Testis (tissue), 3 donors: ENCODE results near the gene GPR108. TPM values are rescaled to one million over a fixed set of nuclear protein-coding genes. Genes with fewer than 3 reads are reported as not detected.

Experiments
- DNase-seq: peaks from one replicate; pipeline ENCODE4 v3.0.0-alpha.2; 2019
- H3K27ac ChIP-seq, 2 donors: fragments of 200-600 bp; sonication (generic); one replicate each; pipeline ENCODE4 v1.5.1; 2019
- H3K27me3 ChIP-seq: fragments of 200-600 bp; sonication (generic); one replicate; pipeline ENCODE4 v1.5.1; 2019
- H3K36me3 ChIP-seq: fragments of 200-600 bp; sonication (generic); one replicate; pipeline ENCODE4 v1.5.1; 2017; ENCODE audit warnings: low read depth; ENCODE audit errors: missing control alignments
- H3K4me1 ChIP-seq: fragments of 200-600 bp; sonication (generic); one replicate; pipeline ENCODE4 v1.5.1; 2019
- H3K4me3 ChIP-seq, 2 donors: fragments of 200-600 bp; sonication (generic); one replicate each; pipeline ENCODE4 v1.5.1; 2017 to 2019
- H3K9me3 ChIP-seq: fragments of 200-600 bp; sonication (generic); one replicate; pipeline ENCODE4 v1.5.1; 2017
- CTCF ChIP-seq, 3 experiments: fragments of 450-650 bp in 2 of 3; fragments of 200-600 bp in 1 of 3; sonication (generic) in 1 of 3; IDR thresholded peaks; one replicate each; pipeline ENCODE4 v1.5.1; 2016 to 2019; ENCODE audit warnings: antibody characterized with exemption in 3 of 3, mild to moderate bottlenecking in 2 of 3, moderate library complexity in 1 of 3
- POLR2A ChIP-seq: fragments of 450-650 bp; IDR thresholded peaks from one replicate; pipeline ENCODE4 v1.6.1; 2017; ENCODE audit warnings: antibody characterized with exemption, mild to moderate bottlenecking, moderate library complexity
- WGBS, 2 donors: methylation state at CpG; one replicate each; pipeline ENCODE4 v1.1.5; 2018; 5-methylcytosine and 5-hydroxymethylcytosine counted together
- intact Hi-C: fragments of 100-400 bp; cut with DNase I; formaldehyde crosslinking; loops from one replicate; pipeline ENCODE4 v1.15.1; 2023; ENCODE audit warnings: low total_unique reads
- polyA plus RNA-seq: library from polyadenylated mRNA; stranded (reverse); fragments of 350-450 nt; fragmentation: Illumina TruSeq; extraction: RNeasy Lipid Tissue Mini Kit (QIAGEN cat#74804); gene quantifications from one replicate; pipeline ENCODE4 v1.2.3, GENCODE V29; 2014; ENCODE audit warnings: low read depth, low replicate concordance; ENCODE audit not compliant: insufficient read depth
- total RNA-seq, 2 donors: library from RNA; depleted of rRNA; stranded (reverse); fragments of >200 nt; gene quantifications; one replicate each; pipeline ENCODE4 v1.2.3, GENCODE V29; 2016

Gene GPR108
- total and polyA plus RNA-seq, 3 donors from 2014 or later, result 61.8 to 105 (median 87.1) TPM

DNA sequence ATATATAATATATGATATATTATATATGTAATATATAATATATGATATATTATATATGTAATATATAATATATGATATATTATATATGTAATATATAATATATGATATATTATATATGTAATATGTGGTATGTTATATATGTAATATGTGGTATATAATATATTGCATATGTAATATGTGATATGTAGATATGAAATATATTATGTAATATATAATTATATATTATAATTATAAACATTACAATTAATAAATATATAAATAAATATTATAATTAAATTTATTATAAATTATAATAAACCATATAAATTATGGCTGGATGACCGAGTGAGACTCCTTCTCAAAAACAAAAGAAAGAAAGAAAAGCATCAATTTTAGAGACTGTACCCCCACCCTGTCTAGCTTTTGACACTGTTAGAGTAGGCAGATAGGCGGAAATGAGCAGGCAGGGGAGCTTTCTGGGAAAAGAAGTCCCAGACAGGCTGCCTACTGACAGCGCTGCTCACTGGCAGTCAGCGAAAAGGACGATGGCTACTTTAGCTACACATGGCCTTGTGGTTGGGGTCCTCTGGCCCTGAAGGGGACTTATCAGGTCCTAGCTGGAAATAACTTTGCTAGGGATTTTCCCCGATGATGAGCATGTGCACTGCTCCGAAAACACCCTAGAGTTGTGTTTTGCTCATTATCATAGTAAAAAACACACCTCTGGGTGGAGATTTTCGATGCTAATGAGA, 36.6 kb downstream of the GPR108 start:
- TF ChIP-seq CTCF (IDR thresholded peaks at IDR 0.05) (no peak), POLR2A (no peak)
- Histone ChIP-seq H3K4me3 (no peak overlapping the region), H3K27ac (no peak overlapping the region), H3K4me1 (no peaks in the 10 kb centered on the region), H3K9me3 (no peaks in the 10 kb centered on the region), H3K27me3 (no peaks in the 10 kb centered on the region), H3K36me3 (no peaks in the 10 kb centered on the region)
- intact Hi-C loops, result no loop called here
- 83 to 87% methylated on average over 8 of the region's 8 CpGs for WGBS, 2 donors
- DNase-seq, result no peak

- Histone ChIP-seq H3K4me3 (no peak overlapping the region), H3K9me3 (no peaks in the 10 kb centered on the region), H3K27ac (no peak overlapping the region), H3K36me3 (no peaks in the 10 kb centered on the region), H3K4me1 (no peaks in the 10 kb centered on the region), H3K27me3 (no peaks in the 10 kb centered on the region)
- DNase-seq, result no peak
- TF ChIP-seq CTCF (IDR thresholded peaks at IDR 0.05), result no peak
- TF ChIP-seq POLR2A, result no peak
- intact Hi-C loops, result no loop called here
Observed at GRCh38 chr19:6699935-6700334, 37.4 kb downstream of the GPR108 start.

DNA sequence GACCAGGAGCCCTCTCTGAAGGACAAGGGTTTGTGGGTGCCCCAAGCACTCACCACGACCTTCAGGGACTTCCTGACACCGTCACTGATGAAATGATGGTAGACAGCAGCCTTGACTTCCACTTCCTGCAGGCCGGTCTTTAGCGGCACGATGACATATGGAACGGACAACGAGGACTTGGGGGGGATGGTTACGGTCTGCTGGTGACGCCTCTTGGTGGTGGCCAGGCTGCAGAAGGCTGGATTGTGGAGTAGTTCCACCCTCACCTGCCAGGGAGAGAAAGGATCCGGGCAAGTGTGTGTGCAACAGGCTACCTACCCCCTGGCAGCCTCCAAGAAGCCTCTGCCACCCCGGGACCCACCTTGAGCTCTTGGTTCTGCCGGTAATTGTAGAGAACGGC, 40.1 kb downstream of the GPR108 start:
- 79 to 80% methylated on average over 11 to 13 of the region's 13 CpGs for WGBS, 2 donors
- no peak for DNase-seq
- H3K36me3 ChIP-seq, result no peaks in the 10 kb centered on the region
- no peaks in the 10 kb centered on the region for H3K4me1 ChIP-seq
- no peaks in the 10 kb centered on the region for H3K27me3 ChIP-seq
- no peak overlapping the region for H3K4me3 ChIP-seq
- TF ChIP-seq CTCF (IDR thresholded peaks at IDR 0.05) (no peak), POLR2A (no peak)
- intact Hi-C loops, result no loop called here
- no peaks in the 10 kb centered on the region for H3K9me3 ChIP-seq
- no peak overlapping the region for H3K27ac ChIP-seq

GRCh38 chr19:6696239-6696820, 41.0 kb downstream of the GPR108 start:
- intact Hi-C loops, result no loop called here
- WGBS, 2 donors, result 76 to 85% methylated on average over 18 of the region's 18 CpGs

More at GRCh38 chr19:6696239-6696820, 41.0 kb downstream of the GPR108 start:
- no peaks in the 10 kb centered on the region for H3K27me3 ChIP-seq
- no peak for TF ChIP-seq CTCF (IDR thresholded peaks at IDR 0.05)
- no peak for TF ChIP-seq POLR2A
- no peaks in the 10 kb centered on the region for H3K36me3 ChIP-seq
- DNase-seq, result no peak
- no peaks in the 10 kb centered on the region for H3K4me1 ChIP-seq
- H3K27ac ChIP-seq, result no peak overlapping the region
- H3K9me3 ChIP-seq, result no peaks in the 10 kb centered on the region
- no peak overlapping the region for H3K4me3 ChIP-seq
